Gastrocnemius medialis (tissue), 4 donors: ENCODE results near the gene DHX8. TPM values are rescaled to one million over a fixed set of nuclear protein-coding genes. Genes with fewer than 3 reads are reported as not detected.

Source experiments
- ATAC-seq, 2 donors: fragments of 150-250 bp; one replicate each; pipeline ENCODE4 v1.9.1; 2016
- DNase-seq, 2 donors: peaks; one replicate each; pipeline ENCODE4 v3.0.0-alpha.2; 2019
- H3K27ac ChIP-seq, 4 donors: fragments of 200-600 bp; sonication (generic); 1 replicate in 1 of 4; 2 replicates in 3 of 4; pipeline ENCODE4 v1.5.1; 2016 to 2018; ENCODE audit warnings: mild to moderate bottlenecking in 2 of 4, moderate library complexity in 1 of 4
- H3K27me3 ChIP-seq, 3 donors: fragments of 200-600 bp; sonication (generic) in 2 of 3; 1 replicate in 1 of 3; 2 replicates in 2 of 3; pipeline versions ENCODE4 v1.5.1 to v1.6.0; 2016 to 2019; ENCODE audit warnings: mild to moderate bottlenecking in 1 of 3, moderate library complexity in 1 of 3
- H3K36me3 ChIP-seq, 2 donors: fragments of 200-600 bp; sonication (generic) in 1 of 2; one replicate each; pipeline ENCODE4 v1.5.1; 2017 to 2018
- H3K4me1 ChIP-seq, 2 donors: fragments of 200-600 bp; sonication (generic) in 1 of 2; one replicate each; pipeline ENCODE4 v1.5.1; 2016 to 2017; ENCODE audit warnings: mild to moderate bottlenecking in 2 of 2
- H3K4me3 ChIP-seq, 4 donors: fragments of 200-600 bp; sonication (generic) in 3 of 4; 1 replicate in 1 of 4; 2 replicates in 3 of 4; pipeline ENCODE4 v1.5.1; 2016 to 2019; ENCODE audit warnings: mild to moderate bottlenecking in 2 of 4
- H3K9me3 ChIP-seq, 3 donors: fragments of 200-600 bp; sonication (generic) in 2 of 3; 1 replicate in 1 of 3; 2 replicates in 2 of 3; pipeline ENCODE4 v1.5.1; 2016 to 2019
- CTCF ChIP-seq, 5 experiments: fragments of 450-650 bp in 3 of 5; fragments of 200-600 bp in 2 of 5; sonication (generic) in 2 of 5; IDR thresholded peaks in 4 of 5; conservative IDR thresholded peaks in 1 of 5; 1 replicate in 4 of 5; 2 replicates in 1 of 5; pipeline ENCODE4 v1.5.1; 2016 to 2019; ENCODE audit warnings: antibody characterized with exemption in 5 of 5, mild to moderate bottlenecking in 3 of 5, moderate library complexity in 3 of 5
- POLR2A ChIP-seq, 2 donors: fragments of 450-650 bp; IDR thresholded peaks; one replicate each; pipeline ENCODE4 v1.6.1; 2017; ENCODE audit warnings: antibody characterized with exemption in 2 of 2, mild to moderate bottlenecking in 2 of 2, moderate library complexity in 2 of 2
- in situ Hi-C, 4 donors: fragments of 200-750 bp; cut with MboI; loops; one replicate each; pipeline versions ENCODE4 v1.15.0 to v1.8.0; 2017; ENCODE audit warnings: low sequenced_read_pairs in 4 of 4
- intact Hi-C: fragments of 100-400 bp; cut with DNase I; formaldehyde crosslinking; loops from one replicate; pipeline ENCODE4 v1.15.1; 2023; ENCODE audit warnings: low total_unique reads
- total RNA-seq, 4 donors: library from RNA; depleted of rRNA; stranded (reverse); fragments of >200 nt; gene quantifications; one replicate each; pipeline versions ENCODE4 v1.1.0 to v1.2.3, GENCODE V29; 2016

Gene DHX8
- total RNA-seq, 4 donors from 2014 or later, result 24.0 to 30.3 (median 27.2) TPM

GRCh38 chr17:43540821-43541674 is 57.3 kb downstream of the DHX8 start:
- no peaks in the 10 kb centered on the region for H3K9me3 ChIP-seq
- no peak for TF ChIP-seq POLR2A (IDR thresholded peaks at IDR 0.05)
- no peak for TF ChIP-seq CTCF (IDR thresholded peaks at IDR 0.05 in 4 of 5, conservative IDR thresholded peaks at IDR 0.05 in 1 of 5)
- H3K36me3 ChIP-seq, result no peaks in the 10 kb centered on the region
- H3K27me3 ChIP-seq, result peaks cover 10 to 28% (median 17%) of the 10 kb centered on the region in 3 donors
- H3K27ac ChIP-seq, result no peak overlapping the region
- in situ Hi-C loops, result no loop called here
- DNase-seq, result no peak
- intact Hi-C loops, result no loop called here
- no peak overlapping the region for H3K4me3 ChIP-seq
- no peak for ATAC-seq
- H3K4me1 ChIP-seq, result peaks cover 0 to 9% of the 10 kb centered on the region in 2 donors

GRCh38 chr17:43542859-43543258 is 59.1 kb downstream of the DHX8 start:
- Histone ChIP-seq H3K4me1 (peaks cover 6 to 19% of the 10 kb centered on the region in 2 donors), H3K27me3 (peaks cover 13 to 30% (median 21%) of the 10 kb centered on the region in 3 donors), H3K27ac (no peak overlapping the region), H3K9me3 (no peaks in the 10 kb centered on the region), H3K4me3 (no peak overlapping the region), H3K36me3 (no peaks in the 10 kb centered on the region)
- no peak for DNase-seq
- intact Hi-C loops, result no loop called here
- ATAC-seq, result no peak
- TF ChIP-seq POLR2A (IDR thresholded peaks at IDR 0.05), result no peak
- no peak for TF ChIP-seq CTCF (IDR thresholded peaks at IDR 0.05 in 4 of 5, conservative IDR thresholded peaks at IDR 0.05 in 1 of 5)
- in situ Hi-C loops, result no loop called here

- intact Hi-C loops (no loop called here), in situ Hi-C loops (no loop called here)
- TF ChIP-seq CTCF (IDR thresholded peaks at IDR 0.05 in 4 of 5, conservative IDR thresholded peaks at IDR 0.05 in 1 of 5), result no peak
- TF ChIP-seq POLR2A (IDR thresholded peaks at IDR 0.05), result no peak
- Histone ChIP-seq H3K27me3 (peaks cover 15 to 30% (median 22%) of the 10 kb centered on the region in 3 donors), H3K4me1 (peaks cover 6 to 19% of the 10 kb centered on the region in 2 donors), H3K9me3 (no peaks in the 10 kb centered on the region), H3K4me3 (no peak overlapping the region), H3K27ac (no peak overlapping the region), H3K36me3 (no peaks in the 10 kb centered on the region)
- DNase-seq, result no peak
- no peak for ATAC-seq
These were observed 59.5 kb downstream of the DHX8 start for GRCh38 chr17:43543300-43543699.

- H3K4me3 ChIP-seq, result no peak overlapping the region
- no peak for TF ChIP-seq CTCF (IDR thresholded peaks at IDR 0.05 in 4 of 5, conservative IDR thresholded peaks at IDR 0.05 in 1 of 5)
- TF ChIP-seq POLR2A (IDR thresholded peaks at IDR 0.05), result no peak
- intact Hi-C loops (no loop called here), in situ Hi-C loops (no loop called here)
- no peaks in the 10 kb centered on the region for H3K9me3 ChIP-seq
- DNase-seq (no peak), ATAC-seq (no peak)
- H3K27me3 ChIP-seq, result peaks cover 15 to 30% (median 22%) of the 10 kb centered on the region in 3 donors
- H3K4me1 ChIP-seq, result peaks cover 6 to 19% of the 10 kb centered on the region in 2 donors
- no peak overlapping the region for H3K27ac ChIP-seq
- no peaks in the 10 kb centered on the region for H3K36me3 ChIP-seq
These were observed 60.2 kb downstream of the DHX8 start for GRCh38 chr17:43543771-43544575.
